HG02870 (cell line): ENCODE measurements around the gene RYR1.
"Not testable (repeated sequence)": the region's sequence is repeated elsewhere in the genome, so short reads cannot be mapped to it uniquely, and the experiment has no call there.

ENCODE experiments used
- ATAC-seq: cut with Tn5 transposase; IDR thresholded peaks from one replicate; pipeline ENCODE4 v1.9.1; 2021; ENCODE audit warnings: mild to moderate bottlenecking, moderate library complexity; ENCODE audit not compliant: unreplicated experiment

RYR1 gene

GRCh38 chr19:38537071-38537936 lies 103.8 kb downstream of the RYR1 start:
- no peak for ATAC-seq

GRCh38 chr19:38538386-38538785 lies 104.9 kb downstream of the RYR1 start:
- ATAC-seq, result no peak

- ATAC-seq, result no peak
These were observed 105.5 kb downstream of the RYR1 start for GRCh38 chr19:38538793-38539528.

- no peak for ATAC-seq
These were observed 106.3 kb downstream of the RYR1 start for GRCh38 chr19:38539751-38540150.

GRCh38 chr19:38542040-38542439 lies 108.5 kb downstream of the RYR1 start:
- no peak for ATAC-seq

GRCh38 chr19:38543286-38543806 lies 109.9 kb downstream of the RYR1 start:
- no peak for ATAC-seq

- ATAC-seq, result no peak
These were observed 110.5 kb downstream of the RYR1 start for GRCh38 chr19:38543807-38544568.

- ATAC-seq, result no peak
These were observed 111.3 kb downstream of the RYR1 start for GRCh38 chr19:38544569-38545315.

GRCh38 chr19:38545596-38545995 lies 112.1 kb downstream of the RYR1 start:
- no peak for ATAC-seq

- no peak for ATAC-seq
These were observed 113.9 kb downstream of the RYR1 start for GRCh38 chr19:38547421-38547820.

GRCh38 chr19:38549061-38549460 lies 115.6 kb downstream of the RYR1 start:
- no peak for ATAC-seq

- no peak for ATAC-seq
These were observed 116.5 kb downstream of the RYR1 start for GRCh38 chr19:38549942-38550341.

- ATAC-seq, result no peak
These were observed 116.9 kb downstream of the RYR1 start for GRCh38 chr19:38550376-38550775.

- no peak for ATAC-seq
These were observed 117.9 kb downstream of the RYR1 start for GRCh38 chr19:38551450-38551813.

- ATAC-seq, result not testable (repeated sequence)
These were observed 119.7 kb downstream of the RYR1 start for GRCh38 chr19:38553239-38553638.

GRCh38 chr19:38554676-38555141 lies 121.2 kb downstream of the RYR1 start:
- no peak for ATAC-seq

GRCh38 chr19:38555200-38555599 lies 121.7 kb downstream of the RYR1 start:
- no peak for ATAC-seq

- ATAC-seq, result no peak
These were observed 123.2 kb downstream of the RYR1 start for GRCh38 chr19:38556521-38557174.

GRCh38 chr19:38557205-38557799 lies 123.8 kb downstream of the RYR1 start:
- ATAC-seq, result no peak
